ENCODE measurements around the gene SFMBT2. TPM values are rescaled to one million over a fixed set of nuclear protein-coding genes. Genes with fewer than 3 reads are reported as not detected.
"Not testable (repeated sequence)": the region's sequence is repeated elsewhere in the genome, so short reads cannot be mapped to it uniquely, and the experiment has no call there.

SFMBT2 gene
- total RNA-seq, 2 experiments from 2014 or later: 7.9 to 8.3 TPM

- Histone ChIP-seq H3K4me2 (ENCODE audit: low read length) (no peak overlapping the region), H3K9me3 (ENCODE audit: low read length) (no peaks in the 10 kb centered on the region), H2AFZ (ENCODE audit: low read length) (no peak overlapping the region), H3K4me3 (ENCODE audit: low read depth, low read length, poor library complexity, severe bottlenecking) (no peak overlapping the region), H3K27ac (ENCODE audit: low read depth, low read length, poor library complexity, severe bottlenecking) (no peak overlapping the region), H3K4me1 (ENCODE audit: insufficient read depth, low read length, poor library complexity, severe bottlenecking) (no peaks in the 10 kb centered on the region), H3K9me2 (ENCODE audit: insufficient read depth, low read length) (no peaks in the 10 kb centered on the region), H3K36me3 (ENCODE audit: insufficient read depth, low read length) (no peaks in the 10 kb centered on the region), H3K79me2 (ENCODE audit: insufficient read depth, low read depth, low read length) (no peaks in the 10 kb centered on the region), H4K20me1 (ENCODE audit: insufficient read depth, low read length) (no peaks in the 10 kb centered on the region)
- ChIA-PET CTCF (ENCODE audit: unreplicated experiment) (no interaction called here), POLR2A (no interaction called here)
- intact Hi-C loops (cut with micrococcal nuclease; ENCODE audit: unreplicated experiment): no loop called here
- DNase-seq (ENCODE audit: low spot score): no peak
- no TSS peak for BruUV-seq (replicated peaks)
- TF ChIP-seq EZH2phosphoT487 (IDR thresholded peaks at IDR 0.05; ENCODE audit: borderline replicate concordance, low read depth, low read length): no peak
- TF ChIP-seq CTCF (conservative IDR thresholded peaks at IDR 0.05; ENCODE audit: low read length): no peak
Observed at GRCh38 chr10:7185367-7185690, 225.5 kb downstream of the SFMBT2 start.

- ChIA-PET POLR2A (interaction anchor here (0.6 kb wide), 1 partner anchor 156 kb away, joined by 5 read pairs; no protein-coding TSS in a partner anchor), CTCF (ENCODE audit: unreplicated experiment) (no interaction called here)
- Histone ChIP-seq H3K4me2 (ENCODE audit: low read length) (no peak overlapping the region), H3K36me3 (ENCODE audit: insufficient read depth, low read length) (no peaks in the 10 kb centered on the region), H3K9me3 (ENCODE audit: low read length) (no peaks in the 10 kb centered on the region), H3K79me2 (ENCODE audit: insufficient read depth, low read depth, low read length) (no peaks in the 10 kb centered on the region), H3K4me3 (ENCODE audit: low read depth, low read length, poor library complexity, severe bottlenecking) (no peak overlapping the region), H2AFZ (ENCODE audit: low read length) (no peak overlapping the region), H4K20me1 (ENCODE audit: insufficient read depth, low read length) (no peaks in the 10 kb centered on the region), H3K27ac (ENCODE audit: low read depth, low read length, poor library complexity, severe bottlenecking) (no peak overlapping the region), H3K9me2 (ENCODE audit: insufficient read depth, low read length) (no peaks in the 10 kb centered on the region), H3K4me1 (ENCODE audit: insufficient read depth, low read length, poor library complexity, severe bottlenecking) (no peaks in the 10 kb centered on the region)
- no peak for TF ChIP-seq CTCF (conservative IDR thresholded peaks at IDR 0.05; ENCODE audit: low read length)
- no peak for TF ChIP-seq EZH2phosphoT487 (IDR thresholded peaks at IDR 0.05; ENCODE audit: borderline replicate concordance, low read depth, low read length)
- intact Hi-C loops (cut with micrococcal nuclease; ENCODE audit: unreplicated experiment): no loop called here
- no TSS peak for BruUV-seq (replicated peaks)
- no peak for DNase-seq (ENCODE audit: low spot score)
Observed at GRCh38 chr10:7184660-7185366, 226.0 kb downstream of the SFMBT2 start.

- POLR2A ChIA-PET: interaction anchor here (0.6 kb wide), 1 partner anchor 157 kb away, joined by 5 read pairs; no protein-coding TSS in a partner anchor
- H3K79me2 ChIP-seq (ENCODE audit: insufficient read depth, low read depth, low read length); BruUV-seq (replicated peaks); DNase-seq (ENCODE audit: low spot score); intact Hi-C loops (cut with micrococcal nuclease; ENCODE audit: unreplicated experiment); H3K4me1 ChIP-seq (ENCODE audit: insufficient read depth, low read length, poor library complexity, severe bottlenecking); H3K9me3 ChIP-seq (ENCODE audit: low read length); H3K4me3 ChIP-seq (ENCODE audit: low read depth, low read length, poor library complexity, severe bottlenecking); H3K27ac ChIP-seq (ENCODE audit: low read depth, low read length, poor library complexity, severe bottlenecking); H3K4me2 ChIP-seq (ENCODE audit: low read length); H2AFZ ChIP-seq (ENCODE audit: low read length); H3K36me3 ChIP-seq (ENCODE audit: insufficient read depth, low read length); H3K9me2 ChIP-seq (ENCODE audit: insufficient read depth, low read length); H4K20me1 ChIP-seq (ENCODE audit: insufficient read depth, low read length); CTCF ChIA-PET (ENCODE audit: unreplicated experiment): not testable (repeated sequence)
Observed at GRCh38 chr10:7184116-7184515, 226.7 kb downstream of the SFMBT2 start.

GRCh38 chr10:7182327-7182726, 228.5 kb downstream of the SFMBT2 start:
- H4K20me1 ChIP-seq (ENCODE audit: insufficient read depth, low read length); BruUV-seq (replicated peaks); DNase-seq (ENCODE audit: low spot score); intact Hi-C loops (cut with micrococcal nuclease; ENCODE audit: unreplicated experiment); H3K79me2 ChIP-seq (ENCODE audit: insufficient read depth, low read depth, low read length); H2AFZ ChIP-seq (ENCODE audit: low read length); H3K36me3 ChIP-seq (ENCODE audit: insufficient read depth, low read length); H3K9me3 ChIP-seq (ENCODE audit: low read length); H3K4me2 ChIP-seq (ENCODE audit: low read length); H3K4me3 ChIP-seq (ENCODE audit: low read depth, low read length, poor library complexity, severe bottlenecking); H3K4me1 ChIP-seq (ENCODE audit: insufficient read depth, low read length, poor library complexity, severe bottlenecking); H3K27ac ChIP-seq (ENCODE audit: low read depth, low read length, poor library complexity, severe bottlenecking); CTCF ChIA-PET (ENCODE audit: unreplicated experiment); H3K9me2 ChIP-seq (ENCODE audit: insufficient read depth, low read length): not testable (repeated sequence)
- POLR2A ChIA-PET: interaction anchor here (0.7 kb wide), 1 partner anchor 43 kb away, joined by 3 read pairs; no protein-coding TSS in a partner anchor

All from OCI-LY7 (cell line).